B cell (primary cell): ENCODE measurements around the gene TBPL2. TPM values are rescaled to one million over a fixed set of nuclear protein-coding genes. Genes with fewer than 3 reads are reported as not detected.

Source experiments
- ATAC-seq: fragments of 200-7000 bp; cut with Tn5 transposase; one replicate; pipeline ENCODE4 v1.10.0; 2021; ENCODE audit warnings: low read depth, mild to moderate bottlenecking, moderate number of reproducible peaks, moderate library complexity
- CTCF ChIA-PET: fragments of 350-600 bp; sonication (Branson Sonifier 250); formaldehyde crosslinking; loops from one replicate; lab custom pipeline; 2021; ENCODE audit warnings: antibody characterized with exemption, inconsistent platforms; lab: Charles Lee
- POLR2A ChIA-PET: fragments of 350-600 bp; sonication (Branson Sonifier 250); formaldehyde crosslinking; loops from one replicate; lab custom pipeline; 2021; ENCODE audit warnings: antibody characterized with exemption; lab: Charles Lee
- DNase-seq: peaks from one replicate; pipeline ENCODE4 v3.0.0; 2013
- H2AFZ ChIP-seq: 2 replicates; pipeline ENCODE4 v1.6.1; 2012; ENCODE audit warnings: mild to moderate bottlenecking, low read depth, low read length; ENCODE audit not compliant: insufficient read depth, poor library complexity, severe bottlenecking
- H3K27ac ChIP-seq, 2 donors: 1 replicate in 1 of 2; 2 replicates in 1 of 2; pipeline ENCODE4 v1.5.1; 2012 to 2013; ENCODE audit warnings: low read length in 2 of 2, mild to moderate bottlenecking in 2 of 2, moderate library complexity in 1 of 2
- H3K27me3 ChIP-seq, 4 experiments: fragments of 200-600 bp in 1 of 4; sonication (generic) in 1 of 4; replicated peaks in 1 of 4; 1 replicate in 2 of 4; 2 replicates in 2 of 4; pipeline versions ENCODE4 v1.6.1 to v1.7.0; 2013 to 2016; ENCODE audit warnings: low read length in 3 of 4, mild to moderate bottlenecking in 2 of 4, mixed read lengths in 1 of 4, moderate library complexity in 1 of 4; ENCODE audit not compliant: insufficient read depth in 4 of 4, control insufficient read depth in 3 of 4; ENCODE audit errors: control extremely low read depth in 1 of 4
- H3K36me3 ChIP-seq, 2 experiments: replicated peaks in 1 of 2; 1 replicate in 1 of 2; 2 replicates in 1 of 2; pipeline versions ENCODE4 v1.6.1 to v1.7.1; 2013; ENCODE audit warnings: low read length in 1 of 2; ENCODE audit not compliant: insufficient read depth in 2 of 2, control insufficient read depth in 1 of 2; ENCODE audit errors: control extremely low read depth in 1 of 2, extremely low read depth in 1 of 2
- H3K4me1 ChIP-seq, 2 donors: fragments of 200-600 bp in 1 of 2; sonication (generic) in 1 of 2; 1 replicate in 1 of 2; 2 replicates in 1 of 2; pipeline versions ENCODE4 v1.5.1 to v1.6.1; 2013 to 2017; ENCODE audit warnings: low read length in 2 of 2; ENCODE audit not compliant: control insufficient read depth in 2 of 2, insufficient read depth in 2 of 2
- H3K4me2 ChIP-seq: replicated peaks from 2 replicates; pipeline ENCODE3; 2012; ENCODE audit warnings: mild to moderate bottlenecking, low read depth, low read length; ENCODE audit not compliant: poor library complexity, severe bottlenecking
- H3K4me3 ChIP-seq, 5 experiments: fragments of 200-600 bp in 1 of 5; sonication (generic) in 1 of 5; 1 replicate in 3 of 5; 2 replicates in 2 of 5; pipeline versions ENCODE4 v1.5.1 to v1.7.0; 2011 to 2016; ENCODE audit warnings: low read length in 4 of 5, mild to moderate bottlenecking in 4 of 5, low read depth in 2 of 5, control low read depth in 1 of 5, moderate library complexity in 1 of 5; ENCODE audit not compliant: insufficient read depth in 1 of 5; ENCODE audit errors: control extremely low read depth in 1 of 5, extremely low read depth in 1 of 5
- H3K79me2 ChIP-seq: fragments of 200-600 bp; sonication (generic); one replicate; pipeline ENCODE4 v1.6.0; 2016; ENCODE audit warnings: low read length; ENCODE audit not compliant: control insufficient read depth, insufficient read depth
- H3K9ac ChIP-seq: fragments of 200-600 bp; sonication (generic); 2 replicates; pipeline ENCODE4 v1.6.1; 2017; ENCODE audit warnings: mild to moderate bottlenecking, low read length, moderate library complexity
- H3K9me3 ChIP-seq, 3 donors: one replicate each; pipeline versions ENCODE4 v1.6.1 to v1.7.1; 2013; ENCODE audit warnings: low read length in 2 of 3; ENCODE audit not compliant: control insufficient read depth in 2 of 3, insufficient read depth in 1 of 3; ENCODE audit errors: control extremely low read depth in 1 of 3
- H4K20me1 ChIP-seq: 2 replicates; pipeline ENCODE4 v1.6.0; 2012; ENCODE audit warnings: mild to moderate bottlenecking, low read length; ENCODE audit not compliant: insufficient read depth, control insufficient read depth, poor library complexity, severe bottlenecking
- H3K27ac Mint-ChIP-seq: one replicate; pipeline ENCODE4 v1.8.0; 2021; ENCODE audit warnings: mixed read lengths
- H3K27me3 Mint-ChIP-seq: one replicate; pipeline ENCODE4 v1.8.0; 2021; ENCODE audit warnings: mixed read lengths
- H3K4me1 Mint-ChIP-seq: one replicate; pipeline ENCODE4 v1.8.0; 2021; ENCODE audit warnings: mixed read lengths
- H3K4me3 Mint-ChIP-seq: one replicate; pipeline ENCODE4 v1.8.0; 2021; ENCODE audit warnings: mixed read lengths
- H3K9me3 Mint-ChIP-seq: one replicate; pipeline ENCODE4 v1.8.0; 2022; ENCODE audit warnings: mixed read lengths; ENCODE audit not compliant: insufficient read depth
- EZH2 ChIP-seq: IDR thresholded peaks from 2 replicates; pipeline ENCODE4 v1.6.1; 2012; ENCODE audit warnings: borderline replicate concordance, low read depth, mild to moderate bottlenecking, moderate library complexity, low read length; ENCODE audit not compliant: insufficient read depth, poor library complexity, severe bottlenecking
- WGBS: methylation state at CpG from one replicate; pipeline ENCODE4 v1.1.5; 2013; ENCODE audit warnings: missing lambda C conversion rate; ENCODE audit not compliant: insufficient coverage; 5-methylcytosine and 5-hydroxymethylcytosine counted together
- intact Hi-C: fragments of 100-400 bp; cut with micrococcal nuclease; formaldehyde crosslinking; loops from one replicate; pipeline ENCODE4 v1.10.0; 2022
- polyA plus RNA-seq: library from polyadenylated mRNA; depleted of rRNA; stranded (reverse); fragments of >200 nt; gene quantifications from 2 replicates; pipeline ENCODE4 v1.2.3, GENCODE V29; 2012
- total RNA-seq, 2 donors: library from RNA; stranded (reverse); fragments of 120-200 nt in 1 of 2; gene quantifications; 1 replicate in 1 of 2; 2 replicates in 1 of 2; pipeline versions ENCODE4 v1.2.3 to v1.2.4, GENCODE V29; 2013 to 2022
- TF ChIP-seq, protein P1 (sequence below): fragments of 200-600 bp; IDR thresholded peaks from one replicate; pipeline ENCODE4 v1.8.0; 2022; ENCODE audit warnings: antibody characterized with exemption, mild to moderate bottlenecking

Gene TBPL2
- total and polyA plus RNA-seq, 2 donors (not counting 1 experiment from before 2014, with no cell fraction given), result not detected

DNA sequence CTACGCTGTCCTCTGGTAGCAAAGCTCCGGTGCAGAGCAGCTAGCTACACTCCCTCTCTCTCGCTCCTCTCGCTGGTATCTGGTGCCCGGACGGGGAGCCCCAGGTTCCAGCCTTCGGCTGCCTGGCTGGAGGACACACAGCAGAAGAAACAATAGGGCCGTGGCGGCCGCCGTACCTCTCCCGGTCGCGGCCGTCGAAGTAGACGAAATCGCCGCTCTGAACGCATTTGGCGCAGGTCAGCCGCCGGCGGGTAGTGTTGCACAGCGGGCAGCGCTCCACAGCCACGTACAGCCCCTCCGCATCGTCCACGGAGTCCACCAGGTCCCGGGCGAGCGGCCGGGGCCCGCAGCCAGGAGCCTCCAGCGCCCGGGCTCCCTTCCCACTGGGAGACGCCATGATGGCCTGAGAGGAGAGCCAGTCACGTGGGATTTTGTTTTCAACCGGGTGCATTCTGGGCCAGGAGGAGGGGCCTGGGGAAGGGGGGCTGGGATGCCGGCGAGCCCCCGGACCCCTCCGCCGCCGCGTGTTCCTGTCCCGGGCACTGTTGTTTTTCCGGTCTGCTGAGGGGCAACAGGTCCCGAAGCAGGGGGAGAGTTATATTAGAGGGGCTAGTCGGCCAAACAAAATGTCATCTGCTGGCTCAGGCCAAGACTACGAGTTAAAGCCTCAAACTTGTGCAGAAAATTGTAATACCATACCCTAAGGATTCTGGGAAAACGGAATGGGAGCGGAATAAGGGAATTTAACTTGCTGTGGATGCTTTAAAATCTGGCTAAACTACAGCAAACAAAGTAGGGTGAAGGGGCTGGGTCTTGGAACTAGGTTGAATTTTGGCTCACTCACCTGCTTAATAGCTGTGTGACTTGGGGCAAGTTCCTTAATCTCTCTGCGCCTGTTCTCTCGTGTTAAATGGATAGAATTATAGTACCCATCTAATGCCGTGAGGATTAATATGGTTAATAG is 28.7 kb downstream of the TBPL2 start, which contains the start of gene ATG14:
Gene ATG14 (minus strand): TSS at position 405 of the 964 bp plus-strand sequence. CDS start 8 bp downstream, at position 397.
- H3K79me2 ChIP-seq, result peaks cover 56% of the 10 kb centered on the region
- no peaks in the 10 kb centered on the region for H3K36me3 ChIP-seq
- intact Hi-C loops, result loop anchor here (1.0 to 10.0 kb wide), 4 partner anchors 139 to 1981 kb away; partner anchors contain the start of genes GCH1, KTN1 and NAA30
- peaks cover 16 to 17% of the 10 kb centered on the region in 2 donors for H3K4me1 ChIP-seq
- under 1% methylated on average over 51 of the region's 57 CpGs for WGBS
- peak within 1 kb of the TSS; percentile 98 for H2AFZ ChIP-seq
- H3K4me2 ChIP-seq, result peak within 1 kb of the TSS; percentile 81
- peak; percentile 81 for DNase-seq
- Mint-ChIP-seq H3K4me1 (peaks cover 35% of the 10 kb centered on the region), H3K27me3 (peaks cover 19% of the 10 kb centered on the region), H3K4me3 (peak within 1 kb of the TSS; percentile 93), H3K9me3 (no peaks in the 10 kb centered on the region), H3K27ac (peak within 1 kb of the TSS; percentile 87)
- H4K20me1 ChIP-seq, result peaks cover 6% of the 10 kb centered on the region
- peak within 1 kb of the TSS; percentile 62 to 95 (median 93) for H3K4me3 ChIP-seq
- TF ChIP-seq EZH2, result no peak
- TF ChIP-seq, protein P1, sequence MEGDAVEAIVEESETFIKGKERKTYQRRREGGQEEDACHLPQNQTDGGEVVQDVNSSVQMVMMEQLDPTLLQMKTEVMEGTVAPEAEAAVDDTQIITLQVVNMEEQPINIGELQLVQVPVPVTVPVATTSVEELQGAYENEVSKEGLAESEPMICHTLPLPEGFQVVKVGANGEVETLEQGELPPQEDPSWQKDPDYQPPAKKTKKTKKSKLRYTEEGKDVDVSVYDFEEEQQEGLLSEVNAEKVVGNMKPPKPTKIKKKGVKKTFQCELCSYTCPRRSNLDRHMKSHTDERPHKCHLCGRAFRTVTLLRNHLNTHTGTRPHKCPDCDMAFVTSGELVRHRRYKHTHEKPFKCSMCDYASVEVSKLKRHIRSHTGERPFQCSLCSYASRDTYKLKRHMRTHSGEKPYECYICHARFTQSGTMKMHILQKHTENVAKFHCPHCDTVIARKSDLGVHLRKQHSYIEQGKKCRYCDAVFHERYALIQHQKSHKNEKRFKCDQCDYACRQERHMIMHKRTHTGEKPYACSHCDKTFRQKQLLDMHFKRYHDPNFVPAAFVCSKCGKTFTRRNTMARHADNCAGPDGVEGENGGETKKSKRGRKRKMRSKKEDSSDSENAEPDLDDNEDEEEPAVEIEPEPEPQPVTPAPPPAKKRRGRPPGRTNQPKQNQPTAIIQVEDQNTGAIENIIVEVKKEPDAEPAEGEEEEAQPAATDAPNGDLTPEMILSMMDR, result no peak
- peak within 1 kb of the TSS; percentile 49 to 87 for H3K27ac ChIP-seq
- no peaks in the 10 kb centered on the region for H3K27me3 ChIP-seq
- H3K9me3 ChIP-seq, result no peaks in the 10 kb centered on the region
- H3K9ac ChIP-seq, result peak within 1 kb of the TSS; percentile 90
- ATAC-seq, result peak; percentile 99
- ChIA-PET CTCF (interaction anchor here (1.5 kb wide), 1 partner anchor 360 kb away, joined by 3 read pairs; the partner anchor contains the start of gene MAPK1IP1L), POLR2A (no interaction called here)
